ENCODE results near the gene ZNFX1.
"Not testable (repeated sequence)": the region's sequence is repeated elsewhere in the genome, so short reads cannot be mapped to it uniquely, and the experiment has no call there.

ZNFX1 gene

GRCh38 chr20:49278036-49278817 is at the start of gene ZNFX1:
Gene ZNFX1 (minus strand): TSS chr20:49278057. CDS start chr20:49275839, 2,218 bp downstream.
- peak; percentile 99 for DNase-seq

- no peak for DNase-seq
Observed at GRCh38 chr20:49326026-49326425, 48.2 kb upstream of the ZNFX1 start.

GRCh38 chr20:49324306-49324705 is 46.4 kb upstream of the ZNFX1 start:
- no peak for DNase-seq

- DNase-seq, result peak; percentile 69
Observed at GRCh38 chr20:49323622-49324238, 45.9 kb upstream of the ZNFX1 start.

GRCh38 chr20:49320460-49320859 is 42.6 kb upstream of the ZNFX1 start:
- peak; percentile 63 for DNase-seq

GRCh38 chr20:49319208-49319809 is 41.5 kb upstream of the ZNFX1 start:
- no peak for DNase-seq

- DNase-seq, result peak; percentile 40
Observed at GRCh38 chr20:49318430-49319207, 40.8 kb upstream of the ZNFX1 start.

GRCh38 chr20:49318091-49318429 is 40.2 kb upstream of the ZNFX1 start:
- DNase-seq, result no peak

- DNase-seq, result no peak
Observed at GRCh38 chr20:49316704-49317103, 38.8 kb upstream of the ZNFX1 start.

- no peak for DNase-seq
Observed at GRCh38 chr20:49315580-49315979, 37.7 kb upstream of the ZNFX1 start.

- not testable (repeated sequence) for DNase-seq
Observed at GRCh38 chr20:49314052-49314451, 36.2 kb upstream of the ZNFX1 start.

GRCh38 chr20:49313283-49313682 is 35.4 kb upstream of the ZNFX1 start:
- no peak for DNase-seq

GRCh38 chr20:49312661-49313060 is 34.8 kb upstream of the ZNFX1 start:
- no peak for DNase-seq

GRCh38 chr20:49310705-49311104 is 32.8 kb upstream of the ZNFX1 start:
- DNase-seq, result peak; percentile 78

- DNase-seq, result no peak
Observed at GRCh38 chr20:49308875-49309274, 31.0 kb upstream of the ZNFX1 start.

GRCh38 chr20:49306903-49307620 is 29.2 kb upstream of the ZNFX1 start:
- DNase-seq, result peak; percentile 42

- DNase-seq, result no peak
Observed at GRCh38 chr20:49303065-49303552, 25.3 kb upstream of the ZNFX1 start.

- DNase-seq, result no peak
Observed at GRCh38 chr20:49297605-49298530, 20.0 kb upstream of the ZNFX1 start.

GRCh38 chr20:49294002-49294654 is 16.3 kb upstream of the ZNFX1 start:
- DNase-seq, result not testable (repeated sequence)

GRCh38 chr20:49293122-49293521 is 15.3 kb upstream of the ZNFX1 start:
- no peak for DNase-seq

- peak; percentile 13 for DNase-seq
Observed at GRCh38 chr20:49292010-49292409, 14.2 kb upstream of the ZNFX1 start.

All from DMS53 (cell line).